ENCODE results near the gene GNA14. TPM values are rescaled to one million over a fixed set of nuclear protein-coding genes. Genes with fewer than 3 reads are reported as not detected.

Gene GNA14
- polyA plus RNA-seq, 2 of the 4 experiments (the other 2 are of a cell fraction) = 0.04 to 0.06 TPM

GRCh38 chr9:77605449-77606220 lies 42.5 kb downstream of the GNA14 start:
- Histone ChIP-seq H3K4me3 (no peak overlapping the region), H3K27ac (no peak overlapping the region), H3K4me2 (no peak overlapping the region), H3K4me1 (no peaks in the 10 kb centered on the region), H3K9me3 (no peaks in the 10 kb centered on the region)
- DNase-seq (ENCODE audit: low read depth in 1 of 2, low spot score in 1 of 2) (no peak), FAIRE-seq (no peak), ATAC-seq (no peak)
- POLR2A ChIA-PET = no interaction called here
- CTCF ChIA-PET = no interaction called here
- 65% methylated on average over 4 of the region's 4 CpGs for WGBS (ENCODE audit: missing lambda C conversion rate)
- no peak for TF ChIP-seq NR3C1 (IDR thresholded peaks at IDR 0.05)
- TF ChIP-seq POLR2A (IDR thresholded peaks at IDR 0.05; ENCODE audit: low read length) = no peak
- no peak for TF ChIP-seq HOXA7 (CRISPR knock-in tag; IDR thresholded peaks at IDR 0.05)
- no peak for TF ChIP-seq ZNF302 (CRISPR knock-in tag; IDR thresholded peaks at IDR 0.05)
- TF ChIP-seq CBX8 (IDR thresholded peaks at IDR 0.05) = no peak
- no peak for TF ChIP-seq KDM1A (IDR thresholded peaks at IDR 0.05; ENCODE audit: low read depth)
- TF ChIP-seq PHF8 (IDR thresholded peaks at IDR 0.05; ENCODE audit: borderline replicate concordance, low read depth) = no peak
- no peak for TF ChIP-seq ESRRA (IDR thresholded peaks at IDR 0.05; ENCODE audit: borderline replicate concordance, low read length)
- no peak for TF ChIP-seq PBX3 (IDR thresholded peaks at IDR 0.05)
- no peak for TF ChIP-seq JUNB (IDR thresholded peaks at IDR 0.05)
- TF ChIP-seq EP300 (IDR thresholded peaks at IDR 0.05) = no peak

GRCh38 chr9:77604316-77604715 lies 43.8 kb downstream of the GNA14 start:
- no peak for ATAC-seq

GRCh38 chr9:77602852-77603251 lies 45.3 kb downstream of the GNA14 start:
- Histone ChIP-seq H3K4me2 (no peak overlapping the region), H3K4me3 (no peak overlapping the region), H3K9me3 (no peaks in the 10 kb centered on the region), H3K4me1 (0 out of 3 replicates have a peak, but pooled peaks cover 2% of the 10 kb centered on the region), H3K27ac (no peak overlapping the region)
- TF ChIP-seq KDM1A (IDR thresholded peaks at IDR 0.05; ENCODE audit: low read depth) = no peak
- TF ChIP-seq NPAS2 (CRISPR knock-in tag; IDR thresholded peaks at IDR 0.05; ENCODE audit: borderline replicate concordance) = no peak
- TF ChIP-seq POLR2A (IDR thresholded peaks at IDR 0.05; ENCODE audit: low read length) = no peak
- no peak for TF ChIP-seq ATOH8 (CRISPR knock-in tag; IDR thresholded peaks at IDR 0.05; ENCODE audit: low read depth)
- TF ChIP-seq ZSCAN20 (CRISPR knock-in tag; IDR thresholded peaks at IDR 0.05) = no peak
- no peak for TF ChIP-seq ZFP36 (IDR thresholded peaks at IDR 0.05; ENCODE audit: borderline replicate concordance, partially characterized antibody)
- TF ChIP-seq CHD4 (IDR thresholded peaks at IDR 0.05; ENCODE audit: borderline replicate concordance) = no peak
- TF ChIP-seq HDAC2 (IDR thresholded peaks at IDR 0.05) = no peak
- no peak for TF ChIP-seq RFX5 (IDR thresholded peaks at IDR 0.05)
- no peak for TF ChIP-seq SREBF2 (IDR thresholded peaks at IDR 0.05)
- TF ChIP-seq ESRRA (IDR thresholded peaks at IDR 0.05; ENCODE audit: borderline replicate concordance, low read length) = no peak
- TF ChIP-seq EHF (CRISPR knock-in tag; IDR thresholded peaks at IDR 0.05) = no peak
- DNase-seq (ENCODE audit: low read depth in 1 of 2, low spot score in 1 of 2) (no peak), ATAC-seq (no peak), FAIRE-seq (no peak)
- CTCF ChIA-PET = no interaction called here
- POLR2A ChIA-PET = no interaction called here

More at GRCh38 chr9:77604316-77604715, 43.8 kb downstream of the GNA14 start:
- WGBS (ENCODE audit: missing lambda C conversion rate) = 10% methylated on average over 1 of the region's 1 CpG
- H3K4me3 ChIP-seq = no peak overlapping the region
- DNase-seq (ENCODE audit: low read depth in 1 of 2, low spot score in 1 of 2) (no peak), FAIRE-seq (no peak)
- no peaks in the 10 kb centered on the region for H3K9me3 ChIP-seq
- TF ChIP-seq MAZ (IDR thresholded peaks at IDR 0.05; ENCODE audit: borderline replicate concordance, low read depth, low read length) = no peak
- no peak for TF ChIP-seq EHF (CRISPR knock-in tag; IDR thresholded peaks at IDR 0.05)
- no peak for TF ChIP-seq EHMT2 (IDR thresholded peaks at IDR 0.05; ENCODE audit: low read depth)
- no peak for TF ChIP-seq HOXA7 (CRISPR knock-in tag; IDR thresholded peaks at IDR 0.05)
- TF ChIP-seq ESRRA (IDR thresholded peaks at IDR 0.05; ENCODE audit: borderline replicate concordance, low read length) = no peak
- TF ChIP-seq RFX5 (IDR thresholded peaks at IDR 0.05) = no peak
- TF ChIP-seq BHLHE40 (IDR thresholded peaks at IDR 0.05; ENCODE audit: low read depth, low read length) = no peak
- TF ChIP-seq TP53 (CRISPR knock-in tag; IDR thresholded peaks at IDR 0.05) = no peak
- TF ChIP-seq ZNF302 (CRISPR knock-in tag; IDR thresholded peaks at IDR 0.05) = no peak
- H3K4me1 ChIP-seq = no peaks in the 10 kb centered on the region
- H3K4me2 ChIP-seq = no peak overlapping the region
- ChIA-PET POLR2A (no interaction called here), CTCF (no interaction called here)
- H3K27ac ChIP-seq = no peak overlapping the region
